Brain microvascular endothelial cell (primary cell): ENCODE data around the gene C1orf115.
"Not testable (repeated sequence)": the region's sequence is repeated elsewhere in the genome, so short reads cannot be mapped to it uniquely, and the experiment has no call there.

Source experiments
- DNase-seq: peaks from one replicate; pipeline ENCODE4 v3.0.0-alpha.2; 2020
- H3K27ac ChIP-seq: fragments of 250-450 bp; sonication (Bioruptor Pico); 2 replicates; pipeline ENCODE4 v1.5.1; 2020; ENCODE audit warnings: mild to moderate bottlenecking, moderate library complexity
- H3K27me3 ChIP-seq: fragments of 250-450 bp; sonication (Bioruptor Pico); replicated peaks from 2 replicates; pipeline ENCODE4 v1.5.1; 2020; ENCODE audit warnings: mild to moderate bottlenecking
- H3K36me3 ChIP-seq: fragments of 250-450 bp; sonication (Bioruptor Pico); replicated peaks from 2 replicates; pipeline ENCODE4 v1.5.1; 2020; ENCODE audit warnings: mild to moderate bottlenecking
- H3K4me3 ChIP-seq: 2 replicates; pipeline ENCODE4 v1.5.1; 2011; ENCODE audit warnings: low read depth, mild to moderate bottlenecking, control low read depth, low read length, moderate library complexity
- CTCF ChIP-seq: IDR thresholded peaks from 2 replicates; pipeline ENCODE4 v1.5.1; 2011; ENCODE audit warnings: low read depth, mild to moderate bottlenecking, moderate library complexity, low read length, control low read depth, inconsistent platforms; ENCODE audit errors: missing control alignments
- in situ Hi-C: cut with HindIII; loops from 2 replicates; pipeline ENCODE4 v1.10.0; 2017; ENCODE audit warnings: low sequenced_read_pairs, low pct_ligation_motif_present

The C1orf115 gene

DNA sequence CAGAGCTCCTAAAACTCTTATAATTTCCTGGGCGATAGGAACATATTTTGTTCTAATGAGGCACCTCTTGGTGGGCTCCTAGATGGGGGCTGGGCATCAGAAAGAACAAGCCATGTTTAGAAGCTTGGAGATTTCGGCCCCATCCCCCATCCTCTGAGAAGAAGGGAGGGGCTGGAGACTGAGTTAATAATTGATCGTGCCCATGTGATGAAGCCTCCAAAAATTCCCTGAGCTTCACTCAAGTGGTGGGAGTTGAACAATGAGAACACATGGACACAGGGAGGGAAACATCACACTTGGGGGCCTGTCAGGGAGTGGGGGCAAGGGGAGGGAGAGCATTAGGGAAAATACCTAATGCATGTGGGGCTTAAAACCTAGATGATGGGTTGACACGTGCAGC, 18.1 kb downstream of the C1orf115 start:
- H3K27me3 ChIP-seq, result no peaks in the 10 kb centered on the region
- no peaks in the 10 kb centered on the region for H3K36me3 ChIP-seq
- no peak overlapping the region for H3K4me3 ChIP-seq
- in situ Hi-C loops, result no loop called here
- H3K27ac ChIP-seq, result no peak overlapping the region
- DNase-seq, result no peak
- no peak for TF ChIP-seq CTCF

GRCh38 chr1:220708936-220709801, 19.0 kb downstream of the C1orf115 start:
- H3K4me3 ChIP-seq, result no peak overlapping the region

GRCh38 chr1:220710333-220710732, 20.2 kb downstream of the C1orf115 start:
- DNase-seq, result no peak
- H3K27ac ChIP-seq, result no peak overlapping the region
- H3K27me3 ChIP-seq, result no peaks in the 10 kb centered on the region
- no peaks in the 10 kb centered on the region for H3K36me3 ChIP-seq
- in situ Hi-C loops, result no loop called here
- TF ChIP-seq CTCF, result no peak
- no peak overlapping the region for H3K4me3 ChIP-seq

More at GRCh38 chr1:220708936-220709801, 19.0 kb downstream of the C1orf115 start:
- no peak overlapping the region for H3K27ac ChIP-seq
- H3K36me3 ChIP-seq, result no peaks in the 10 kb centered on the region
- TF ChIP-seq CTCF, result no peak
- in situ Hi-C loops, result no loop called here
- H3K27me3 ChIP-seq, result no peaks in the 10 kb centered on the region
- no peak for DNase-seq

GRCh38 chr1:220711056-220711809, 21.1 kb downstream of the C1orf115 start:
- Histone ChIP-seq H3K27ac (no peak overlapping the region), H3K36me3 (no peaks in the 10 kb centered on the region), H3K4me3 (no peak overlapping the region), H3K27me3 (no peaks in the 10 kb centered on the region)
- no peak for DNase-seq
- no peak for TF ChIP-seq CTCF
- in situ Hi-C loops, result no loop called here

DNA sequence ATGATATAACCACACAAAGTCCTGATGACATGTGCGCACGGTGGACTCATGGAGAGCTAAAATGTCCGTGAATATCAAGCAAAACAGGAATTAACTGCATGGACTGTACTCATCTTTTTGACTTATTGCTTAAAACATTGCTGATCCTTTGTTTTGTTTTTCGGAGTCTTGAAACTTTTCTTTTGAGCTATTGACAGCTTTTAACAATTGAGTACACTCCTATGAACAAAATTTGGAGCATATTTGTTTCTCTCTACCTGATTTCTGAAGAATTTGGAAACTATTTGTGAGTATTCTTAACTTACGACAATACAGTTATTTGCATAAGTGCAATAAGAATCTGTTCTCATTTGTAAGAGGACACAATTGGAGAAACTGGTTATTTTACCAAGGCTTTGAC, 25.8 kb downstream of the C1orf115 start:
- H3K27me3 ChIP-seq, H3K4me3 ChIP-seq, H3K27ac ChIP-seq, H3K36me3 ChIP-seq, DNase-seq, in situ Hi-C loops: not testable (repeated sequence)
